ENCODE measurements around the gene TMEM150C. TPM values are rescaled to one million over a fixed set of nuclear protein-coding genes. Genes with fewer than 3 reads are reported as not detected.

Gene TMEM150C
- polyA plus RNA-seq, 1 donor from 2014 or later = 4.9 TPM

- no peak overlapping the region for H3K9ac ChIP-seq (ENCODE audit: low read length)
- no peaks in the 10 kb centered on the region for H3K79me2 ChIP-seq (replicated peaks; ENCODE audit: insufficient read depth, low read length)
- TF ChIP-seq TAF1 (IDR thresholded peaks at IDR 0.05; ENCODE audit: low read depth) (no peak), POLR2AphosphoS5 (IDR thresholded peaks at IDR 0.05) (no peak), MXI1 (conservative IDR thresholded peaks at IDR 0.05; ENCODE audit: poor library complexity, severe bottlenecking) (no peak), REST (IDR thresholded peaks at IDR 0.05; ENCODE audit: borderline replicate concordance) (no peak), RAD21 (conservative IDR thresholded peaks at IDR 0.05) (no peak), EZH2 (IDR thresholded peaks at IDR 0.05; ENCODE audit: borderline replicate concordance, insufficient read depth, low read length, poor library complexity, severe bottlenecking) (no peak), SMC3 (conservative IDR thresholded peaks at IDR 0.05; ENCODE audit: poor library complexity) (no peak)
- TF ChIP-seq, protein P1, sequence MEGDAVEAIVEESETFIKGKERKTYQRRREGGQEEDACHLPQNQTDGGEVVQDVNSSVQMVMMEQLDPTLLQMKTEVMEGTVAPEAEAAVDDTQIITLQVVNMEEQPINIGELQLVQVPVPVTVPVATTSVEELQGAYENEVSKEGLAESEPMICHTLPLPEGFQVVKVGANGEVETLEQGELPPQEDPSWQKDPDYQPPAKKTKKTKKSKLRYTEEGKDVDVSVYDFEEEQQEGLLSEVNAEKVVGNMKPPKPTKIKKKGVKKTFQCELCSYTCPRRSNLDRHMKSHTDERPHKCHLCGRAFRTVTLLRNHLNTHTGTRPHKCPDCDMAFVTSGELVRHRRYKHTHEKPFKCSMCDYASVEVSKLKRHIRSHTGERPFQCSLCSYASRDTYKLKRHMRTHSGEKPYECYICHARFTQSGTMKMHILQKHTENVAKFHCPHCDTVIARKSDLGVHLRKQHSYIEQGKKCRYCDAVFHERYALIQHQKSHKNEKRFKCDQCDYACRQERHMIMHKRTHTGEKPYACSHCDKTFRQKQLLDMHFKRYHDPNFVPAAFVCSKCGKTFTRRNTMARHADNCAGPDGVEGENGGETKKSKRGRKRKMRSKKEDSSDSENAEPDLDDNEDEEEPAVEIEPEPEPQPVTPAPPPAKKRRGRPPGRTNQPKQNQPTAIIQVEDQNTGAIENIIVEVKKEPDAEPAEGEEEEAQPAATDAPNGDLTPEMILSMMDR (IDR thresholded peaks at IDR 0.05; ENCODE audit: poor library complexity, severe bottlenecking) = no peak
- no peak overlapping the region for H3K27ac ChIP-seq (ENCODE audit: low read length)
- H3K36me3 ChIP-seq (ENCODE audit: insufficient read depth, low read length) = no peaks in the 10 kb centered on the region
- H3K27me3 ChIP-seq (ENCODE audit: insufficient read depth, low read depth, low read length) = no peaks in the 10 kb centered on the region
- no peak overlapping the region for H3K4me2 ChIP-seq (ENCODE audit: low read length)
- H3K9me3 ChIP-seq (ENCODE audit: low read length) = no peaks in the 10 kb centered on the region
- H3K9me2 ChIP-seq (ENCODE audit: insufficient read depth, low read length) = no peaks in the 10 kb centered on the region
- no peaks in the 10 kb centered on the region for H3F3A ChIP-seq (ENCODE audit: insufficient read depth, low read length, poor library complexity, severe bottlenecking)
- no peak overlapping the region for H2AFZ ChIP-seq (ENCODE audit: low read depth, low read length)
- H3K4me3 ChIP-seq (ENCODE audit: low read length) = no peak overlapping the region
- no peaks in the 10 kb centered on the region for H4K20me1 ChIP-seq (ENCODE audit: insufficient read depth)
These were observed 48.3 kb upstream of the TMEM150C start for GRCh38 chr4:82610041-82610440.

GRCh38 chr4:82606622-82607021 lies 44.8 kb upstream of the TMEM150C start:
- H3K4me3 ChIP-seq (ENCODE audit: low read length) = no peak overlapping the region
- TF ChIP-seq RAD21 (conservative IDR thresholded peaks at IDR 0.05) (no peak), POLR2AphosphoS5 (IDR thresholded peaks at IDR 0.05) (no peak), TAF1 (IDR thresholded peaks at IDR 0.05; ENCODE audit: low read depth) (no peak), SMC3 (conservative IDR thresholded peaks at IDR 0.05; ENCODE audit: poor library complexity) (no peak), EZH2 (IDR thresholded peaks at IDR 0.05; ENCODE audit: borderline replicate concordance, insufficient read depth, low read length, poor library complexity, severe bottlenecking) (no peak), REST (IDR thresholded peaks at IDR 0.05; ENCODE audit: borderline replicate concordance) (no peak)
- no peak overlapping the region for H3K9ac ChIP-seq (ENCODE audit: low read length)
- no peaks in the 10 kb centered on the region for H3K36me3 ChIP-seq (ENCODE audit: insufficient read depth, low read length)
- no peaks in the 10 kb centered on the region for H3K27me3 ChIP-seq (ENCODE audit: insufficient read depth, low read depth, low read length)
- H3K9me3 ChIP-seq (ENCODE audit: low read length) = no peaks in the 10 kb centered on the region
- H3F3A ChIP-seq (ENCODE audit: insufficient read depth, low read length, poor library complexity, severe bottlenecking) = no peaks in the 10 kb centered on the region
- no peak overlapping the region for H3K27ac ChIP-seq (ENCODE audit: low read length)
- no peak overlapping the region for H2AFZ ChIP-seq (ENCODE audit: low read depth, low read length)
- H3K79me2 ChIP-seq (replicated peaks; ENCODE audit: insufficient read depth, low read length) = no peaks in the 10 kb centered on the region
- H3K9me2 ChIP-seq (ENCODE audit: insufficient read depth, low read length) = no peaks in the 10 kb centered on the region
- H4K20me1 ChIP-seq (ENCODE audit: insufficient read depth) = no peaks in the 10 kb centered on the region
- no peak overlapping the region for H3K4me2 ChIP-seq (ENCODE audit: low read length)

Measured in neural cell (in vitro differentiated cells).